Activated CD4-positive, alpha-beta T cell treated with anti-CD3 and anti-CD28 coated beads, Interleukin-2, amount 10 ng/mL, durations not matched to agents 24 days and 14 days (primary cell): Measurements from ENCODE around the gene ZNF486. TPM values are rescaled to one million over a fixed set of nuclear protein-coding genes. Genes with fewer than 3 reads are reported as not detected.
"Not testable (repeated sequence)": the region's sequence is repeated elsewhere in the genome, so short reads cannot be mapped to it uniquely, and the experiment has no call there.

Experiments used
- DNase-seq: peaks from one replicate; pipeline ENCODE4 v3.0.0; 2022
- H3K27ac Mint-ChIP-seq: one replicate; pipeline ENCODE4 v1.8.0; 2022; ENCODE audit warnings: mild to moderate bottlenecking, mixed read lengths
- H3K27me3 Mint-ChIP-seq: one replicate; pipeline ENCODE4 v1.8.0; 2022; ENCODE audit warnings: mixed read lengths
- H3K36me3 Mint-ChIP-seq: one replicate; pipeline ENCODE4 v1.8.0; 2022; ENCODE audit warnings: low read depth, mild to moderate bottlenecking, mixed read lengths
- H3K4me1 Mint-ChIP-seq: one replicate; pipeline ENCODE4 v1.8.0; 2021; ENCODE audit warnings: mixed read lengths
- H3K4me3 Mint-ChIP-seq: one replicate; pipeline ENCODE4 v1.8.0; 2022; ENCODE audit warnings: mild to moderate bottlenecking, moderate library complexity, mixed read lengths
- H3K9me3 Mint-ChIP-seq: one replicate; pipeline ENCODE4 v1.8.0; 2021; ENCODE audit warnings: mixed read lengths
- intact Hi-C: fragments of 100-400 bp; cut with micrococcal nuclease; formaldehyde crosslinking; loops from one replicate; pipeline ENCODE4 v1.15.1; 2023
- total RNA-seq: library from RNA; stranded (reverse); gene quantifications from 2 replicates; pipeline ENCODE4 v1.2.3, GENCODE V29; 2022

Gene ZNF486
- total RNA-seq, 1 donor from 2014 or later = 4.4 TPM

- peaks cover 19% of the 10 kb centered on the region for H3K9me3 Mint-ChIP-seq
- H3K4me3 Mint-ChIP-seq, H3K27ac Mint-ChIP-seq, intact Hi-C loops, H3K27me3 Mint-ChIP-seq, H3K4me1 Mint-ChIP-seq, DNase-seq: not testable (repeated sequence)
- H3K36me3 Mint-ChIP-seq = peaks cover 62% of the 10 kb centered on the region
Measured at GRCh38 chr19:20175848-20176247, 8.8 kb downstream of the ZNF486 start.

DNA sequence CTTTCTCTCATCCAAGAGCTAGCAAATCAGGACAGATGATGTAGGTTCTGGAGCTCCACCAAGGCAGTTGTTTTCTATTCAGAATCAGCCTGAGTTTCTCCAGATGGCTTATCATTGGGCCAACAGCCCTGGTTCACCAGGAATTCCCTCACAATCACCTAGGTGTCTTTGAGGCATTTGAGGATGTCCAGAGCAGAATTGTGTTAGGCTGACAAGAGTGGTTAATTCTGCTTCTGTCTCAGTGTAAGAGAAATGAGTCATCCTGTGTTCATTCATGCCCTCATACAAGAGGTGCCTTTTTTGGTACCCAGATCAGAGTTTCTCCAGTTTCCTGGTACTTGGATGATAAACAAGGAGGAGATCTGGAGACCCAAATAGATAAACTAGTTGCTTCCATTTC, 12.9 kb downstream of the ZNF486 start:
- H3K27me3 Mint-ChIP-seq, H3K27ac Mint-ChIP-seq, H3K4me3 Mint-ChIP-seq, DNase-seq, H3K4me1 Mint-ChIP-seq, intact Hi-C loops: not testable (repeated sequence)
- H3K9me3 Mint-ChIP-seq = peaks cover 11% of the 10 kb centered on the region
- H3K36me3 Mint-ChIP-seq = peaks cover 38% of the 10 kb centered on the region

DNA sequence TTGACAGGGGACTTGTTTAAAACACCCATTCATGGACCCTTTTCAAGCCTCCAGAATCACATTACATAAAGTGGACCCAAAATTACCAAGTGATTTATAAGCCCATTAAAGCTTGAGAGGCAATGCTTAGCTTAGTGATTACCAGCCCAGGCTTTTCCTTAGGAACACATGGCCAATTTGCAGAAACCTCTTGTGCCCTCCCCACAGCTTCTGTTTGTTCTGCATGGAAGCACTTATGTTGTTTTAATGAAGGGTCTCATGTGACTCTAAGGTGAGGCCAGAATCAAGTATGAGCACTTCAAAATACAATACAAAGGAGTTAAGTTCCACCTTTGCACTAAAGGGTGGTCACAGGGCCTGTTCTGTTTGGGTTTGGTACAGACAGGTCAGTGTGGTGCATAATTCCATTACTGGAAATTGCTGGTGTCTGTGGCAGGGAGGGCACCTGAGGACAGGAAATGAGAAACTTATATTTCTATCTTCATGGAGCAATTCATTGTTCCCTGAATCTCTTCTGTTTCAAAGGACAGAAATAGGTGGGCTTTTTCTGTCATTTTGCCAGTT, 15.3 kb downstream of the ZNF486 start:
- H3K9me3 Mint-ChIP-seq = peaks cover 8% of the 10 kb centered on the region

DNA sequence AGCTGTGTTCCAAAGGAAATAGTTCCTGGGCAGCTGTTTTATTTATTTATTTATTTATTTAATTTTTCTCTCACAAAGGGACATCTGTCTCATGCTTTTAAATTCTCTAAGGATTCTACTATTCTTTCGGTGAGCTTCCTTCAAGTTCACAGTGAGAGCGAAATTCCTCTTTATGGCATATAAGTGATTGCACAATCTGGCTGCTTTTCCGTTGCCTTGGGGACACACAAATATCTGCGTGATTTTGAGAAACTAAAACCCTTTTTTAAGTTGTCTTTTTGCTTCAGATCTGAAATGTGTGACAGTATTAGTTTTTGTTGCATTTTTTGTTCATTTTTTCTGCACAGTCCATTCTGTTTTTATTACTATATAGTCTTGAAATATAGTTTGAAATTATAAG, 19.2 kb downstream of the ZNF486 start:
- no peaks in the 10 kb centered on the region for H3K4me1 Mint-ChIP-seq
- H3K27me3 Mint-ChIP-seq = no peaks in the 10 kb centered on the region
- peaks cover 44% of the 10 kb centered on the region for H3K36me3 Mint-ChIP-seq
- DNase-seq = no peak
- intact Hi-C loops = no loop called here
- peaks cover 14% of the 10 kb centered on the region for H3K9me3 Mint-ChIP-seq
- no peak overlapping the region for H3K4me3 Mint-ChIP-seq
- H3K27ac Mint-ChIP-seq = no peak overlapping the region

More for the DNA sequence above, 15.3 kb downstream of the ZNF486 start:
- no peak for DNase-seq
- no peak overlapping the region for H3K27ac Mint-ChIP-seq
- intact Hi-C loops = no loop called here
- no peaks in the 10 kb centered on the region for H3K4me1 Mint-ChIP-seq
- H3K36me3 Mint-ChIP-seq = peaks cover 31% of the 10 kb centered on the region
- H3K4me3 Mint-ChIP-seq = no peak overlapping the region
- H3K27me3 Mint-ChIP-seq = no peaks in the 10 kb centered on the region

- peaks cover 37% of the 10 kb centered on the region for H3K36me3 Mint-ChIP-seq
- peaks cover 14% of the 10 kb centered on the region for H3K9me3 Mint-ChIP-seq
- intact Hi-C loops = no loop called here
- no peaks in the 10 kb centered on the region for H3K27me3 Mint-ChIP-seq
- DNase-seq = no peak
- no peak overlapping the region for H3K27ac Mint-ChIP-seq
- no peaks in the 10 kb centered on the region for H3K4me1 Mint-ChIP-seq
- H3K4me3 Mint-ChIP-seq = no peak overlapping the region
Measured at GRCh38 chr19:20197747-20198146, 30.7 kb downstream of the ZNF486 start.

DNA sequence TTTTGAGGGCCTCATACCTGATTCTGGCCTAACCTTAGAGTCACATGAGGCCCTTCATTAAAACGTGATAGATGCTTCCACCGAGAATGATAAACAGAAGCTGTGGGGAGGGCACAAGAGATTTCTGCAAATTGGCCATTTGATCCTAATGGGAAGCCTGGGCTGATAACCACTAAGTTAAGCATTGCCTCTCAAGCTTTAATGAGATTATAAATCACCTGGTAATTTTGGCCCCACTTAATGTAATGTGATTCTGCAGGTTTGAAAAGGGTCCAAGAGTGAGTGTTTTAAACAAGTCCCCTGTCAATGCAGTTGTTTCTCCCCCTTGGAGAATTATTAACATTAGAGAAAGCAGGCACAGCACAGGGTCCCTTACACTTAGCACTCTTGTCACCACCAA, 42.0 kb downstream of the ZNF486 start:
- Mint-ChIP-seq H3K36me3 (peaks cover 5% of the 10 kb centered on the region), H3K27me3 (no peaks in the 10 kb centered on the region), H3K9me3 (peaks cover 4% of the 10 kb centered on the region), H3K4me3 (no peak overlapping the region), H3K27ac (no peak overlapping the region), H3K4me1 (no peaks in the 10 kb centered on the region)
- DNase-seq = no peak
- intact Hi-C loops = no loop called here

GRCh38 chr19:20214366-20214765, 47.4 kb downstream of the ZNF486 start:
- H3K27me3 Mint-ChIP-seq, H3K4me1 Mint-ChIP-seq, H3K27ac Mint-ChIP-seq, H3K4me3 Mint-ChIP-seq, DNase-seq, H3K9me3 Mint-ChIP-seq, intact Hi-C loops: not testable (repeated sequence)
- peaks cover 14% of the 10 kb centered on the region for H3K36me3 Mint-ChIP-seq

DNA sequence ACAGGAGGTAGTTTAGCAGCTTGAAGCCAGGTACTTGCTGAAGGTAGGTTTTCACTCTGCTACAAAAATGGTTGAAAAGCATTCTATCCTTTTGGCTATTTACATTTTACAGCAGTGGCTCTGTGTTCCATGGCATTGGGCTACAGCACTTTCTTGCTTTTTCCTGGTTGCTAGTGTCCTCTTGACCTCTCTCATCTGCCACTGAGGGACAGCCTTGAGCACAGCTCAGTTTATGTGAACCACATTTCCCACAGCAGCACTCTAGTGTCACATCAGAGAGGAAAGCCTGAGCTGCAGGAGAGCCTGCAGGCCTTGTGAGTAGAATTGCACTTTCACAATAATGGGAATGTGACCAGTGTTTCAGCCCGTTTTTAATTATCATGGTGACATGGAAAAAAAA, 54.6 kb downstream of the ZNF486 start:
- H3K4me3 Mint-ChIP-seq, H3K4me1 Mint-ChIP-seq, intact Hi-C loops, H3K27me3 Mint-ChIP-seq, H3K27ac Mint-ChIP-seq, DNase-seq, H3K36me3 Mint-ChIP-seq: not testable (repeated sequence)
- H3K9me3 Mint-ChIP-seq = peaks cover 24% of the 10 kb centered on the region

DNA sequence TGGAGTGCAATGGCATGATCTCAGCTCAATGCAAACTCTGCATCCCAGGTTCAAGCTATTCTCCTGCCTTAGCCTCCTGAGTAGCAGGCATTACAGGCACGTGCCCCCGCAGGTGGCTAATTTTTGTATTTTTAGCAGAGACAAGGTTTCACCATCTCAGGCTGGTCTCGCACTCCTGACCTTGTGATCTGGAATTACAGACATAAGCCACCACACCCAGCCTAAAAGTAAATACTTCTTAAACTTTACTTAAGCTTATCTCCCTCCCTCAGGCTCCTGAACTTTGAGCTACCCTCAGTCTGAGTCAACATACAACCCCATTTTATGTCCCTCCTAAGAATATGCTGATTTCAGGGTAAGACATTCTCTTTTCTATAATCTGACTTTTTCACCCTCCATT, 66.1 kb downstream of the ZNF486 start:
- peaks cover 5% of the 10 kb centered on the region for H3K4me1 Mint-ChIP-seq
- H3K27me3 Mint-ChIP-seq = no peaks in the 10 kb centered on the region
- intact Hi-C loops = no loop called here
- H3K27ac Mint-ChIP-seq = no peak overlapping the region
- H3K4me3 Mint-ChIP-seq = no peak overlapping the region
- peaks cover 43% of the 10 kb centered on the region for H3K36me3 Mint-ChIP-seq
- peaks cover 21% of the 10 kb centered on the region for H3K9me3 Mint-ChIP-seq
- no peak for DNase-seq

DNA sequence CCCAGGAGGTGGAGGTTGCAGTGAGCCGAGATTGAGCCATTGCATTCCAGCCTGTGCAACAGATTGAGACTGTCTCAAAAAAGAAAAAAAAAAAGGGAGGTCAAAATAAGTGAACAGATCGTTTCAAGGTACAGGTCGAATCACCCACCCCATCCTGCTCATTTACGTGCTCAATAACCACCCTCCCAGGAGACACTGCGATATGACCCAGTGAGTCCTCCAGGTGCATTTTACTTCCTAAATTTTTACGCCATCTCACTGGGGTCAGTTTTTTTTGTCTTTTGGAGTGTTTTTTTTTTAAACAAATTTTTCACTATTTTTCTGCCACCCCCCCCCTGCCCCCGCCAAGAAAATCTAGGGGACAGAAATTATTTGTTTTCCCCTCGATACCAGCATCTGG, 68.1 kb downstream of the ZNF486 start:
- peaks cover 20% of the 10 kb centered on the region for H3K9me3 Mint-ChIP-seq
- no peak for DNase-seq
- intact Hi-C loops = no loop called here
- peaks cover 37% of the 10 kb centered on the region for H3K36me3 Mint-ChIP-seq
- H3K27me3 Mint-ChIP-seq = no peaks in the 10 kb centered on the region
- peaks cover 9% of the 10 kb centered on the region for H3K4me1 Mint-ChIP-seq
- no peak overlapping the region for H3K27ac Mint-ChIP-seq
- no peak overlapping the region for H3K4me3 Mint-ChIP-seq

DNA sequence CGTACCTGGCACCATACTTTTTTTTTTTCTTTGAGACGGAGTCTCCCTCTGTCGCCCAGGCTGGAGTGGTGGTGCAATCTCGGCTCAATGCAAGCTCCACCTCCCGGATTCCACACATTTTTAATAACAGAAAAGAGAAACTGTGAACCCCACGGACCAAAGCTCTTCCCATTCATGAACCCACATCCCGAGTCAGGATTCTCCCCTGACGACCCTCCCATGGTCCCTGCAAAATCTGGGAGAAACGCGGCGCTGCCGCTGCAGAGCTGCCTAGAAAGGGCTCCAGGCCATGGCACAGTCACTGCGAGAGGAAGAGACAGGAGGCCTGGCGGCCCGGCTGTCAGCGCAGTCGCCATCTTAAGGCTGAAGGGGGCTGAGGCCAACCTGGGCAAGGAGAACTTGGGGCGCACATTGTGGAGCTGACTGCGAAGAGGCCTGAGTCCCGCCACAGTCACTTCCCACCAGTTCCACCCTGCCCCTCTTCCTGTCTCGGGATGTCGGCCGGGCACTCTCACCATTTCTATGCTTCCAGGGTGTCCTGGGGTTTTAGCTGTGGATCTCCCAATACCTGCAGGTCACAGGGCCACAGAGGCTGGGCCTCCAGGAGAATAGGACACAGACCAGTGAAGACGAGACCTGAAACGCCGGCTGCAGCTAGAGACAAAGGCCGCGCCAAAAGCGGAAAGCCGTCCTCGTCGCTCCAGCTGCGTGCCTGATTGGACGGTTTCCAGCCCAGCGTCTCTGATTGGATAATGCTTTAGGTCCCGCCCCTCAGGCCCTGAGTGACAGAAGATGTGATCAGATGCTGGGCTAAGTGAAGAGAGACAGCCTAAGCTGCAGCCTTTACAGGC, 71.0 kb downstream of the ZNF486 start:
- Mint-ChIP-seq H3K4me1 (peaks cover 9% of the 10 kb centered on the region), H3K4me3 (peak overlapping the region; percentile 97), H3K27me3 (no peaks in the 10 kb centered on the region), H3K9me3 (peaks cover 15% of the 10 kb centered on the region), H3K36me3 (peaks cover 24% of the 10 kb centered on the region), H3K27ac (peak overlapping the region; percentile 93)
- intact Hi-C loops = no loop called here
- DNase-seq = peak; percentile 93

DNA sequence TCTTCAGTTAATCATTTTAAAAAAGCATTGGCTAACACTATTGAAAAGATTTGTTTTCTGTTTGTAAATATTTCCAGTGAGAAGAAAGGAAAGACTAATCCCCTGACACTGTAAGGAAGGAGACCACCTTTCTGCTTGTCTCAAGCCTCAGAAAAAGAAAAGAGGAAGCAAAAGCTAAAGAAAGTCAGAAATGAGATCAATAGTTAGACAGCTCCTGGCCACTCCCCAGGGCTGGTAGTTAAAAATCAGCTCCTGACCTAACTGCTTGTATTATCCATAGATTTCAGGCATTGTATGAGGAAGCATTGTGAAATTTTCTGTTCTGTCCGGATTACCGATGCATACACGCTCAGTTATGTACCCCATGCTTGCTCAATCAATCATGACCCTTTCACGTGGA, 76.6 kb downstream of the ZNF486 start:
- DNase-seq = no peak
- no peak overlapping the region for H3K4me3 Mint-ChIP-seq
- no peaks in the 10 kb centered on the region for H3K36me3 Mint-ChIP-seq
- H3K27me3 Mint-ChIP-seq = no peaks in the 10 kb centered on the region
- no peak overlapping the region for H3K27ac Mint-ChIP-seq
- H3K9me3 Mint-ChIP-seq = peaks cover 25% of the 10 kb centered on the region
- intact Hi-C loops = no loop called here
- no peaks in the 10 kb centered on the region for H3K4me1 Mint-ChIP-seq

- peaks cover 25% of the 10 kb centered on the region for H3K9me3 Mint-ChIP-seq
- H3K27ac Mint-ChIP-seq = no peak overlapping the region
- H3K4me3 Mint-ChIP-seq = no peak overlapping the region
Measured at GRCh38 chr19:20244356-20244755, 77.3 kb downstream of the ZNF486 start.

DNA sequence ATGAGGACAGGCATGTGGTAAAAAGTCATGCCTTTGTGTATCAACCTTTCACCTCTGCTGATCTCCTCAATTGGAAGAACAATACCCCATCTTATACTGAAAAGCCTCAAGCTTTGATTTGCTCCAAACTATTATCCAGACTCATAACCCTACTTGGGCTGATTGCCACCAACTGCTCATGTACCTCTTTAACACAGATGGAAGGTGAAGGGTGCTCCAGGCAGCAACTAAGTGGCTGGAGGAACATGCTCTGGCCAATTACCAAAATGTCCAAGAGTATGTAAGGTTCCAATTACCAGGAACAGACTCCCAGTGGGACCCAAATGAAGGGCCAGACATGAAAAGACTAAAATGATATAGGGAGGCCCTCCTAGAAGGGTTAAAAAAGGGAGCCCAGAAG, 78.3 kb downstream of the ZNF486 start:
- intact Hi-C loops = no loop called here
- DNase-seq = no peak
- Mint-ChIP-seq H3K27me3 (no peaks in the 10 kb centered on the region), H3K9me3 (peaks cover 17% of the 10 kb centered on the region), H3K27ac (no peak overlapping the region), H3K36me3 (no peaks in the 10 kb centered on the region), H3K4me1 (no peaks in the 10 kb centered on the region), H3K4me3 (no peak overlapping the region)

More at GRCh38 chr19:20244356-20244755, 77.3 kb downstream of the ZNF486 start:
- intact Hi-C loops = no loop called here
- H3K4me1 Mint-ChIP-seq = no peaks in the 10 kb centered on the region
- H3K36me3 Mint-ChIP-seq = no peaks in the 10 kb centered on the region
- DNase-seq = no peak
- H3K27me3 Mint-ChIP-seq = no peaks in the 10 kb centered on the region
